Duodenal mucosa (tissue), 2 donors: ENCODE data around the gene EDIL3.

Experiments
- H3K27ac ChIP-seq: one replicate; pipeline ENCODE4 v1.7.0; 2013; ENCODE audit warnings: low read depth, low read length
- H3K27me3 ChIP-seq, 2 donors: one replicate each; pipeline ENCODE4 v1.7.0; 2013; ENCODE audit warnings: low read length in 2 of 2, control low read depth in 1 of 2; ENCODE audit not compliant: insufficient read depth in 2 of 2, control insufficient read depth in 1 of 2
- H3K36me3 ChIP-seq, 2 donors: one replicate each; pipeline ENCODE4 v1.7.0; 2013; ENCODE audit warnings: low read length in 2 of 2, control low read depth in 1 of 2; ENCODE audit not compliant: insufficient read depth in 2 of 2, control insufficient read depth in 1 of 2
- H3K4me1 ChIP-seq, 2 donors: one replicate each; pipeline ENCODE4 v1.7.0; 2013; ENCODE audit warnings: low read length in 2 of 2, control low read depth in 1 of 2; ENCODE audit not compliant: insufficient read depth in 2 of 2, control insufficient read depth in 1 of 2
- H3K4me3 ChIP-seq, 2 donors: one replicate each; pipeline ENCODE4 v1.7.0; 2013; ENCODE audit warnings: low read length in 2 of 2, low read depth in 1 of 2
- H3K9ac ChIP-seq, 2 donors: one replicate each; pipeline ENCODE4 v1.7.0; 2013; ENCODE audit warnings: low read length in 2 of 2, low read depth in 1 of 2
- H3K9me3 ChIP-seq, 2 donors: one replicate each; pipeline ENCODE4 v1.7.0; 2013; ENCODE audit warnings: low read length in 2 of 2, control low read depth in 1 of 2; ENCODE audit not compliant: control insufficient read depth in 1 of 2

EDIL3 gene

DNA sequence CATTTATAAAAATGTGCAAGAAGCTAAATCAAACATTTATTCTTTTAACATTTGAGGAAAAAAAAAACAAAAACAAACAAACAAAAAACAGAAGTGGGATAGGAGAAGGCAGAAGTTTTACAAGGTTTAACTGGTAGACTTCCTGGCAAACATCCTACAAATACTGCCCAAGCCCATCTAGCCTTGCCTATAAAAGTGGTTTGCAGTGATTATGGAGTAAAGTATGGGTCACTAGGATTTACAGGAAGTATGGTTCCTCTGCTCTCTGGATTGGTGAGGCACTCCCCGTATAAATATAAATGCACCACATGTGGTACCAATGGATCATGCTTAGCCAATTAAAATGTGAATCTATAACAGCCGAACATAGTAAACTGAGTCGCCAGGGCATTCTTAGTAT is 291.9 kb downstream of the EDIL3 start:
- no peaks in the 10 kb centered on the region for H3K27me3 ChIP-seq
- H3K36me3 ChIP-seq: no peaks in the 10 kb centered on the region
- no peak overlapping the region for H3K4me3 ChIP-seq
- H3K9ac ChIP-seq: no peak overlapping the region
- H3K4me1 ChIP-seq: no peaks in the 10 kb centered on the region
- no peaks in the 10 kb centered on the region for H3K9me3 ChIP-seq
- H3K27ac ChIP-seq: no peak overlapping the region

DNA sequence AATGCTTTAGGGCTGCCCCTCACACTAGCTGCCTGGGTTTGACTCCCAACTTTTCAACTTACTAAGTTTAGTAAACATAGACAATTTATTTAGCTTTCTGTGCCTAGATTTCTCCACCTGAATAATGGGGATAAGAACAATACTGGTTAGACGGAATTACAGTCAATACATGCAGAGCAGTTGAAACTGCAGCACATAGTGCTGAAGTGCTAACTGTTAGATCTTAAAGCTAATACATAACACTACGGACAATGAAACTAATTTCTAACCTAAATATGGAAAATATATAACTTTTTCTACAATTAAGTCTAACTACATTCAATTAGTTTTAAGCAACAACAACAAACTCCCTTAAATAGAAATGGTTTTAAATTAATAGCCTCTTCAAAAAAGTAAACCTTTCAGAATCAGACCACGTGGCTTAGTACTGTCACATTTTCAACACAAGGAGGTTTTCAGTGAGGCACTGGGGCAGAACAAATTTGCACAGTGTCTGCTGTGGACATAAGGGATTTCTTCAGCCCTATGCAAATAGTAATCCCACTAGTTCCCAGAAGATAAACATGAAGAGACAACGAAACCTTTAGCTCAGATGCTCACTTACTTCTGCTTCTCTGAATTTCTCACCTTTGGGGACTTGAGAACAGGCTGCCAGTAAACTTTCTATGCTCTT is 293.4 kb downstream of the EDIL3 start:
- no peaks in the 10 kb centered on the region for H3K36me3 ChIP-seq
- H3K9me3 ChIP-seq: no peaks in the 10 kb centered on the region
- no peak overlapping the region for H3K4me3 ChIP-seq
- H3K9ac ChIP-seq: no peak overlapping the region
- no peaks in the 10 kb centered on the region for H3K4me1 ChIP-seq
- H3K27me3 ChIP-seq: no peaks in the 10 kb centered on the region
- H3K27ac ChIP-seq: no peak overlapping the region

- H3K4me1 ChIP-seq: no peaks in the 10 kb centered on the region
Measured at GRCh38 chr5:84088996-84089395, 295.7 kb downstream of the EDIL3 start.

DNA sequence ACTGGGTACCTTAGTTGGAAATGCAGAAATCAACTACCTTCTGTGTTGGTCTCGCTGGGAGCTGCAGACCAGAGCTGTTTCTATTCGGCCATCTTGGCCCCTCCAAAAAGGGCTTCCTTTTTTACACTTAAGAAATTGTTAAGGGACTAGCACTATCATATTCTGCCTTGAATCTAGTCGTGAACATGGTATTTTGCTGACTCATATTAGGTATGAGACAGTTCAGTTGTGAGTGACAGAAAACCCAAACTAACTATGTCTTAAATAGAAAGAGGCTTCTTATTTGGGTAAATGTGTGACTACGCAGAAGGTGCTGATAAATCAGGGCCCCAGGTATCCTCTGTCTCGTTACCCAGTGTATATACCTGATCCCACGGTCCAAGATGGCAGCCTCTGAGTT is 298.2 kb downstream of the EDIL3 start:
- no peak overlapping the region for H3K4me3 ChIP-seq
- H3K36me3 ChIP-seq: no peaks in the 10 kb centered on the region
- no peak overlapping the region for H3K9ac ChIP-seq
- no peaks in the 10 kb centered on the region for H3K27me3 ChIP-seq
- no peak overlapping the region for H3K27ac ChIP-seq
- H3K4me1 ChIP-seq: no peaks in the 10 kb centered on the region
- no peaks in the 10 kb centered on the region for H3K9me3 ChIP-seq

More at GRCh38 chr5:84088996-84089395, 295.7 kb downstream of the EDIL3 start:
- H3K27me3 ChIP-seq: no peaks in the 10 kb centered on the region
- no peak overlapping the region for H3K9ac ChIP-seq
- no peak overlapping the region for H3K27ac ChIP-seq
- no peaks in the 10 kb centered on the region for H3K9me3 ChIP-seq
- H3K4me3 ChIP-seq: no peak overlapping the region
- no peaks in the 10 kb centered on the region for H3K36me3 ChIP-seq

GRCh38 chr5:84085387-84086041 is 299.2 kb downstream of the EDIL3 start:
- no peak overlapping the region for H3K4me3 ChIP-seq
- H3K27me3 ChIP-seq: no peaks in the 10 kb centered on the region
- H3K9me3 ChIP-seq: no peaks in the 10 kb centered on the region
- no peaks in the 10 kb centered on the region for H3K36me3 ChIP-seq
- H3K27ac ChIP-seq: no peak overlapping the region
- no peaks in the 10 kb centered on the region for H3K4me1 ChIP-seq
- H3K9ac ChIP-seq: no peak overlapping the region

DNA sequence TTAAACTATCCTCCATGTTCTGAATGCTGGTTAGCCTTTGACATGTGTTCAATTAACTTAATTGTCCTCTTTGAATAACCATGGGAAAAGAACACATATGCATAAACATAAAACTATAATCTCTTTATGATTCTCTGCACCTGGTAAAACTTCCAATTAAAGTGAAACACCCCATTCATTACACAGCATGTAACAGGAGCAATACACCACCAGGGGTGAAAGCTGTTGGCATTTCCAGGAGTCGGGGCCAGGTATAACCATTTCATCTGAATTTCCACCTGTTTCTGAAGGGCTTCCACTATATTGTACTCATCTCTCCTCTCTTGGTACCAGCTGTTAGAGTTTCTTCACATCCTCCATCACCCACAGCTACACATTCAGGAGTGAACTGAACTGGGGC is 303.8 kb downstream of the EDIL3 start:
- Histone ChIP-seq H3K27me3 (no peaks in the 10 kb centered on the region), H3K27ac (no peak overlapping the region), H3K4me3 (no peak overlapping the region), H3K4me1 (no peaks in the 10 kb centered on the region), H3K36me3 (no peaks in the 10 kb centered on the region), H3K9ac (no peak overlapping the region), H3K9me3 (no peaks in the 10 kb centered on the region)

DNA sequence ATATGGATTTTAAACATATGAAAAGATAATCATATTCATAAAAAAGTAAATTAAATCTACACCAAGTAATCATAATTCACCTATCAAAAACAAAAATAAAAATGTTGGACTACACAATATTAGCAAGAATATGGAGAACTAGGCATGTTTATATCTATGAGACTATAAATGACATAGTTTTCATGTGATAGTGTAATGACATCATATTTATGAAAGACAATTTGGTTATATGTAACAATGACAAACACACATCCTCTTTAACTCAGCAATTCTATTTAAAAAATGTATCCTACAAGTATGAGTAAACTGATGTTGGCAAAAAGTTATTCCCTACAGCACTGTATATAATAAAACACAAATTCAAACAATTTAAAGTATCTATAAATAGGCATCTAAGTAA is 312.3 kb downstream of the EDIL3 start:
- no peaks in the 10 kb centered on the region for H3K27me3 ChIP-seq
- no peak overlapping the region for H3K4me3 ChIP-seq
- no peak overlapping the region for H3K9ac ChIP-seq
- no peaks in the 10 kb centered on the region for H3K9me3 ChIP-seq
- H3K36me3 ChIP-seq: no peaks in the 10 kb centered on the region
- no peaks in the 10 kb centered on the region for H3K4me1 ChIP-seq
- no peak overlapping the region for H3K27ac ChIP-seq

DNA sequence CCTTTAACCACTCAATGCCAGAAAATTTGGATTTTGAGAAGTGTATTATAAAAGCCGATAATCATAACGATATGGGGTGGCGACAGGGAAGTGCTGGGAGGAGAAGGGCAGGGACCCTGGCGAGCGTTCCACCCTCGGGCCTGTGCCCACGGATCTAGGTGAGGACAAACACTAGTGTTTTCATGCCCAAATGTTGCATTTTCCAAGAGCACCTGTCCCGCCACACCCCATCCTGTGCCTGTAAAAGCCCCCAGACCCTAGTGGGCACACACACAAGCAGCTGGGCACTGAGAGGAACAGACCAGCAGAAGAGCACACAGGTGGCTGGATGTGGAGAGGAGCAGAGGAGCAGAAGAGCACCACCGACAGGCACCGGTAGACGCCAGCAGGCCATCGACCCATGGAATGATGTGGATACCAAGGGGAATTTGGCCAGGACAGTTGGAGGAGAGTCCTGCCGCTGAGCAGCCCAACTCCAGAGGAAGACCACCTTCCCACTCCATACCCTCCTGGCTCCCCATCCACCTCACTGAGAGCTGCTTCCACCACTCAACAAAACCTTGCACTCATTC is 315.0 kb downstream of the EDIL3 start:
- no peaks in the 10 kb centered on the region for H3K9me3 ChIP-seq
- no peak overlapping the region for H3K9ac ChIP-seq
- H3K27ac ChIP-seq: no peak overlapping the region
- no peaks in the 10 kb centered on the region for H3K36me3 ChIP-seq
- H3K4me1 ChIP-seq: no peaks in the 10 kb centered on the region
- no peaks in the 10 kb centered on the region for H3K27me3 ChIP-seq
- no peak overlapping the region for H3K4me3 ChIP-seq

DNA sequence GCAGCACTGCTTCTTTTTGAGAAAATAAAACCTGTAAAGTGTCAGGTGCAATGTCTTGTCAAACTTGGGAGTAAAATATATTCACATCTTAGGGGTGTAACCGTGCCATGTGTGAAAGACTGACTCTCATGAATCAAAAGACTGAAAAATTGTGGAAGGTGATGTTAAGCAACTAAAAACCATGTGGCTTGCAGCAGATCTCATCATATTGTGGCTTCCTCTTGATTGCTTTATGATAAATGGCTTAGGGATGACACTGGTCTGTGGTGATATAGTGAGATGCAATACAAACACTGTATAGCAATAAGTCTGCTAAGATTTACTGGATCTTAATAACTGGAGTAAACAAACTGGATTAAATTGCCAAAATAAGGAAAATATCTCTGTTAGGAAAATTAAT is 321.6 kb downstream of the EDIL3 start:
- H3K9me3 ChIP-seq: no peaks in the 10 kb centered on the region

DNA sequence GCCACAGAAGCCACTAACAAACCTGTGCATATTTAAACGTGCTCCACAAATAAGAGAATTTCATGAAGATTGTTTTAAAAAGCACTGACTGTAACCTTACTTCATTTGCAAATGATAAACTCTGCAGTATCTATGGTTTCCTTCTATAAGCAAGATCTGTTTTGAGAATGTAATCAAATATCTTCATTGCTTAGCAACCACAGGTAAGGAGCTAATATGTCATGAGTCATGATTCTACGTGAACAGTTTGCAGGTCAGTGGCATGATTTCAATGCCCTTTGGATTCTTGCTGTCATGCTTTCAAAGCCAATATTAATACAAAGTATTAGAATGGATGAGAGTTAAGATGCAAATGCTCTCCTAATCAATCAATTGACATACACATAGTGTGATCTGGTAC is 325.0 kb downstream of the EDIL3 start:
- Histone ChIP-seq H3K36me3 (no peaks in the 10 kb centered on the region), H3K27me3 (no peaks in the 10 kb centered on the region), H3K9me3 (no peaks in the 10 kb centered on the region), H3K27ac (no peak overlapping the region), H3K4me3 (no peak overlapping the region), H3K4me1 (no peaks in the 10 kb centered on the region), H3K9ac (no peak overlapping the region)

More for the DNA sequence above, 321.6 kb downstream of the EDIL3 start:
- Histone ChIP-seq H3K27me3 (no peaks in the 10 kb centered on the region), H3K4me3 (no peak overlapping the region), H3K4me1 (no peaks in the 10 kb centered on the region), H3K27ac (no peak overlapping the region), H3K36me3 (no peaks in the 10 kb centered on the region), H3K9ac (no peak overlapping the region)
